Measurements from ENCODE around the gene TRAPPC14.

The TRAPPC14 gene

DNA sequence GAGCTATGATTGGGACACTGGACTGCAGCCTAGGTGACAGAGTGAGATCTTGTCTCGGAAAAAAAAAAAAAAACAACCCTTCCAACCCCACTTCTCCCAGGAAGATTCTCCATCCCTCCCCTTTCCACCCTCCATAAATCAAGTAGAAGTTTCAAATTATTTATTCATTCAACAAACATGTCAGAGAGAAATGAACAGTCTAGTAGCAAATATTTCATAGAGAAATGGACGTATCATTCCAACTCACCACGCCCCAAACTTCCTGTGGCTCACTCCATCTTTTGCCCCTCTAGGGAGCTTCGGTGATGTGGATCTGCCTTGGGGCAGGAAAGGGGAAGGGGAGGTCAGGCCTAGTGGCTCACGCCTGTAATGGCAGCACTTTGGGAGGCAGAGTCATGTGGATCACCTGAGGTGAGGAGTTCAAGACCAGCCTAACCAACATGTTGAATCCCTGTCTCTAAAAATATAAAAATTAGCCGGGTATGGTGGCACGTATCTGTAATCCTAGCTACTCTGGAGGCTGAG, 638 bp upstream of the TRAPPC14 start:
- H3K4me1 Mint-ChIP-seq, result peaks cover 15% of the 10 kb centered on the region
- TF ChIP-seq, protein P1, sequence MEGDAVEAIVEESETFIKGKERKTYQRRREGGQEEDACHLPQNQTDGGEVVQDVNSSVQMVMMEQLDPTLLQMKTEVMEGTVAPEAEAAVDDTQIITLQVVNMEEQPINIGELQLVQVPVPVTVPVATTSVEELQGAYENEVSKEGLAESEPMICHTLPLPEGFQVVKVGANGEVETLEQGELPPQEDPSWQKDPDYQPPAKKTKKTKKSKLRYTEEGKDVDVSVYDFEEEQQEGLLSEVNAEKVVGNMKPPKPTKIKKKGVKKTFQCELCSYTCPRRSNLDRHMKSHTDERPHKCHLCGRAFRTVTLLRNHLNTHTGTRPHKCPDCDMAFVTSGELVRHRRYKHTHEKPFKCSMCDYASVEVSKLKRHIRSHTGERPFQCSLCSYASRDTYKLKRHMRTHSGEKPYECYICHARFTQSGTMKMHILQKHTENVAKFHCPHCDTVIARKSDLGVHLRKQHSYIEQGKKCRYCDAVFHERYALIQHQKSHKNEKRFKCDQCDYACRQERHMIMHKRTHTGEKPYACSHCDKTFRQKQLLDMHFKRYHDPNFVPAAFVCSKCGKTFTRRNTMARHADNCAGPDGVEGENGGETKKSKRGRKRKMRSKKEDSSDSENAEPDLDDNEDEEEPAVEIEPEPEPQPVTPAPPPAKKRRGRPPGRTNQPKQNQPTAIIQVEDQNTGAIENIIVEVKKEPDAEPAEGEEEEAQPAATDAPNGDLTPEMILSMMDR (IDR thresholded peaks at IDR 0.05; ENCODE audit: unreplicated experiment in 3 of 3), result no peak
- H3K4me3 Mint-ChIP-seq, result peak overlapping the region; percentile 85 to 88 (median 85)
- no peaks in the 10 kb centered on the region for H3K27me3 Mint-ChIP-seq (ENCODE audit: low read depth)
- H3K36me3 Mint-ChIP-seq (ENCODE audit: low read depth), result peaks cover 5% of the 10 kb centered on the region
- no peaks in the 10 kb centered on the region for H3K9me3 Mint-ChIP-seq
- peak overlapping the region; percentile 90 to 97 (median 95) for H3K27ac Mint-ChIP-seq

DNA sequence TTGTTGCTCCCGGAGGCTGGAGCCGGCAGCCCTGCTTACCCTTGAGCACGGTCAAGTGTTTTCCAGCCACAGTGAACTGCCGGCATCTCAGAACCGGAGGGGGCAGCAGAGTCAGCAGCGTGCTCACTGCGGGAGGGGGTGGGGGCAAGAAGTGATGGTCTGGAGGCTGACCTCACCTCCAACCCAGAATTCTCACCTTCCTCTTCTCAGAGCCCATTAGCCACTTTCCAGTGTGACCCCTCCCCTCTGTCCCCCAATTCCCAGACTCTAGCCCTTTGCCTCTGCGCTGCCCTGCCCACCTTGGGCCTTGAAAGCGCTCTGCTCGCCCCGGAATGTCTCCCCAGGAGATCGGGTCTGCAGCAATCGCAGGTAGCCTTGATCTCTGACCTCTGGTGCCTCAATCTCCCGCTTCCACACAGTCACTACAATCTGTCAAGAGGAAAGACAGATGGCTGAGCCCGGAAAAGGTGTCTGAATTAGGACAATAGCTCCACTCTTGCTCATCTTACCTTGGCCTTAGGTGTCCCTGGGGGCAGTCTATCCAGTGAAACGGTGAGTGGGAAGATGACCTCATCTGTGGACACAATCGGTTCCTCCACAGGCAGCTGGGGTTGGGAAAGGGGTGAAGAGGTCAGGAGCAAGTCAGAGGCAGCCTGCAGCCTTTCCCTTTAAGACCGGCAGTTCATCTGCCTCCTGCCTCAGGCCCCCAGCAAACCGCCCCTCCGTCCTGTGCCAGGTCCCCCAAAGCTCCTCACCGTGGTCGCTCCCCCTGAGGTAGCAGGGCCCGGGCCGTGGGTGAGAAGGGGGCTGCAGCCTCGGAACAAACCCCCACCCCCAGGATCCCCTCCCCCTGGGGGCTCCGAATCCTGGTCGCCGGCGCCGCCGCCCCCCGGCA, 942 bp downstream of the TRAPPC14 start:
- Mint-ChIP-seq H3K36me3 (ENCODE audit: low read depth) (peaks cover 14% of the 10 kb centered on the region), H3K9me3 (no peaks in the 10 kb centered on the region), H3K27me3 (ENCODE audit: low read depth) (no peaks in the 10 kb centered on the region), H3K27ac (peak overlapping the region; percentile 17 to 81 (median 77)), H3K4me3 (peak overlapping the region; percentile 81 to 89 (median 89)), H3K4me1 (peaks cover 15% of the 10 kb centered on the region)
- TF ChIP-seq, protein P1 (IDR thresholded peaks at IDR 0.05; ENCODE audit: unreplicated experiment in 3 of 3), result peak in 1 of 3 experiments; percentile 8

DNA sequence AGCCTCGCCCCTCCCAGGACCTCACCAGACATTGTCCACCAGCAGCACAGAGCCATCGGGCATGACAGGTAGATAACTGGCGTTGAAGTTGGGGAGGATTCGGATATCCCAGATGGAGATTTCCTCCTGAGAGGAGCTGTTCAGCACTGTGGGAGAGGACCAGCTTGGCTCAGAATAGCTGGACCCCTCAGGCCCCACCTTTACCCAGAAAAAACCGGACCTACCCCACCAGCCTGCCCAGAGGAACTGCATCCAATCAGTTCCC, 1.5 kb downstream of the TRAPPC14 start:
- Mint-ChIP-seq H3K27me3 (ENCODE audit: low read depth) (no peaks in the 10 kb centered on the region), H3K36me3 (ENCODE audit: low read depth) (peaks cover 20% of the 10 kb centered on the region), H3K9me3 (no peaks in the 10 kb centered on the region), H3K4me1 (peaks cover 15% of the 10 kb centered on the region), H3K27ac (peak overlapping the region; percentile 5 to 81 (median 17)), H3K4me3 (peak overlapping the region; percentile 81 to 89 (median 89))
- TF ChIP-seq, protein P1 (IDR thresholded peaks at IDR 0.05; ENCODE audit: unreplicated experiment in 3 of 3), result no peak

DNA sequence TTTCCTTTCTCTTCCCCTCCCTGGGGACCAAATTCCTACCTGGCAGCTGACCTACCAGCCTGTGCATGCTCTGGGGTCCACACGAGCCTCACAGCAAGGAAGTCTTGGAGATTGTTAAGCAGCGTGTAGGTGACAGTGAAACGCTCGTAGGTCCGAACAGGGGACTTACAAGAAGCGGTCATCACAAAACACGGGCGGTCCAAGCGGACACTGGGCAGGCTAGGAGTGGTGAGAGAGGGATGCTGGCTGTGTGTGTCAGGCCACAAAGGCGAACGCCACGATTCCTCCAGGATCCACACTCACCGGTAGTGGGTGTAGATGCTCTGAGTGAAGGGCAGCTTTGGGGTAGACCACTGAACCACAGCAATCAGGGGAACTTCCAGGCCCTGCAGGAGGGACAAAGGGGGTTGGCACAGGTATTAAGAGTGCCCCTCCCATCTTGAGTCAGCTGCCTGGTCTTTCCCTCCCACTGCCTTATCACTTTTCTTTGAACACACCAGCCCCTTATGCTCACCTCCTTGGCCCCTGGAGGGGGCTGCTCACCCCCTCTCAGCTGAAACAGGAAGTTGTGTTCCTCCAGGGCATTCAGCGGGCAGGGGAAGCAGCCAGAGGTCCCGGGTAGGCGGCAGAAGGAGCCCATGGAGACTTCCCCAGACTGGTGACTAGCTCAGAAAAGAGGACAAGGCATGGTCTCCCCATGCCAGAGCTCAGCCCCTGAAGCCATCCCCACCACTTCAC, 2.0 kb downstream of the TRAPPC14 start:
- H3K27me3 Mint-ChIP-seq (ENCODE audit: low read depth), result no peaks in the 10 kb centered on the region
- peak overlapping the region; percentile 5 to 81 (median 17) for H3K27ac Mint-ChIP-seq
- TF ChIP-seq, protein P1 (IDR thresholded peaks at IDR 0.05; ENCODE audit: unreplicated experiment in 3 of 3), result no peak
- peak overlapping the region; percentile 81 to 89 (median 89) for H3K4me3 Mint-ChIP-seq
- H3K9me3 Mint-ChIP-seq, result no peaks in the 10 kb centered on the region
- H3K36me3 Mint-ChIP-seq (ENCODE audit: low read depth), result peaks cover 20% of the 10 kb centered on the region
- peaks cover 15% of the 10 kb centered on the region for H3K4me1 Mint-ChIP-seq

DNA sequence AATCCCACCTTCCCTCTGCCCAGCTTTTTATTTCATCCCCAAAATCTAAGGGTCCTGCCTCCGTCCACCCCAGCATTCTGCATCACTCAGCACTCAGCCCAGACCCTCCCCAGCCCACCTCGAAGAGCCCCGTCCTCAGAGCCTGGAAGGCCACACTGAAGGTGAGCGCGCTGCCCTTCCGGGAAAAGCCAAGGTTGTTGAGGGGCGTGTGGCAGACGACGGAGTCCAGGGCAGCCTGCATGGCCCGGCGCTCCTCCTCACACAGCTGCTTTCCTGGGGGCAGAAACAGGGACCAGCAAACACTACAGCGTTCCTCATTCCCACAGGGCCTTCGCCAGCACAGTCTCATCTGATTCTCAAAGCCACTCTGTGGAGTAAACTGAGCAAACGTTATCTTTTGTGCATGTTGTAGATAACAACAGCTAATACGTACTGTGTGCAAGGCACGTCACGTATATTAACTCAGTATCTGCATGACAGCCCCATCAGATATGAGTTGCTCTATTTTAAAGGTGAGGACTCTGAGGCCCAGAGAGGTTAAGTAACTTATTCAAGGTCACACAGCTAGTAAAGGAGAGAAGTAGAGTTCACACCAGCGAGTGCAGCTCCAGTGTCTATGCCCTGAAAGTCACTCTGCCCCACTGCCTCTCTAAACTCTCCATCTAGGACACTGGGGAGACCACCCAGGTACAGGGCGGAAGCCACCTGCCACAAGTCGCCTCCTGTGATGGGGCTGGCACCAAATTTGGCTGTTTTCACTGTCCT, 2.8 kb downstream of the TRAPPC14 start:
- Mint-ChIP-seq H3K36me3 (ENCODE audit: low read depth) (peaks cover 20% of the 10 kb centered on the region), H3K4me1 (peaks cover 15% of the 10 kb centered on the region), H3K27me3 (ENCODE audit: low read depth) (no peaks in the 10 kb centered on the region), H3K27ac (no peak overlapping the region), H3K4me3 (peak overlapping the region; percentile 81 to 89 (median 89)), H3K9me3 (no peaks in the 10 kb centered on the region)
- TF ChIP-seq, protein P1 (IDR thresholded peaks at IDR 0.05; ENCODE audit: unreplicated experiment in 3 of 3), result no peak
